Erythroblast (primary cell): Measurements from ENCODE around the gene SCFD2.

Source experiments
- GATA1 ChIP-seq: IDR thresholded peaks from 2 replicates; pipeline ENCODE4 v1.6.1; 2011; ENCODE audit warnings: low read depth, mild to moderate bottlenecking, control low read depth, low read length, moderate library complexity
- POLR2A ChIP-seq: IDR thresholded peaks from 2 replicates; pipeline ENCODE4 v1.6.1; 2011; ENCODE audit warnings: mild to moderate bottlenecking, low read length

DNA sequence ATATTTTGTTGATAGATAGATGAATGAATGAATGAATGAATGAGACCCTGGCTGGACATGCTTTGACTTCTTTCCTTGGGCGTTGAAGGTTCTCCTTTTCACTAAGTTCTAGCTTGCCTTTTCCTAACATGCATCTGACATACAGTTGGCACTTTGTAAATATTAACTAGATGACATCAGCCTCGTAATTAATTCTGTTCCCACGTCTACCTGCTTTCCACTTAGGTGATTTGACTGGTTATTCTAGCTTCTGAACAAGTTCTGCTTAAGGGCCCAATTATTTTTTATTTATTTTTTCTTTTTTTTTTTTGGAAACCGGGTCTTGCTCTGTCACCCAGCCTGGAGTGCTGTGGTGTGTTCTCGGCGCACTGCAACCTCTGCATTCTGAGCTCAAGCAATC is 517.6 kb downstream of the SCFD2 start:
- TF ChIP-seq POLR2A (no peak), GATA1 (no peak)
